Measurements from ENCODE around the gene ZNF136. TPM values are rescaled to one million over a fixed set of nuclear protein-coding genes. Genes with fewer than 3 reads are reported as not detected.

The ZNF136 gene
- total and polyA plus RNA-seq, 2 of the 13 experiments (the other 11 are each of a cell fraction or from before 2014, with no cell fraction given): 2.5 to 10.2 TPM

- peak; percentile 37; the same call in 1 of the 2 replicates for TF ChIP-seq FOSL2 (CRISPR knock-in tag; IDR thresholded peaks at IDR 0.05)
- TF ChIP-seq, protein P1, sequence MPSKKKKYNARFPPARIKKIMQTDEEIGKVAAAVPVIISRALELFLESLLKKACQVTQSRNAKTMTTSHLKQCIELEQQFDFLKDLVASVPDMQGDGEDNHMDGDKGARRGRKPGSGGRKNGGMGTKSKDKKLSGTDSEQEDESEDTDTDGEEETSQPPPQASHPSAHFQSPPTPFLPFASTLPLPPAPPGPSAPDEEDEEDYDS (CRISPR knock-in tag; IDR thresholded peaks at IDR 0.05): peak; percentile 80
- TF ChIP-seq, protein P2, sequence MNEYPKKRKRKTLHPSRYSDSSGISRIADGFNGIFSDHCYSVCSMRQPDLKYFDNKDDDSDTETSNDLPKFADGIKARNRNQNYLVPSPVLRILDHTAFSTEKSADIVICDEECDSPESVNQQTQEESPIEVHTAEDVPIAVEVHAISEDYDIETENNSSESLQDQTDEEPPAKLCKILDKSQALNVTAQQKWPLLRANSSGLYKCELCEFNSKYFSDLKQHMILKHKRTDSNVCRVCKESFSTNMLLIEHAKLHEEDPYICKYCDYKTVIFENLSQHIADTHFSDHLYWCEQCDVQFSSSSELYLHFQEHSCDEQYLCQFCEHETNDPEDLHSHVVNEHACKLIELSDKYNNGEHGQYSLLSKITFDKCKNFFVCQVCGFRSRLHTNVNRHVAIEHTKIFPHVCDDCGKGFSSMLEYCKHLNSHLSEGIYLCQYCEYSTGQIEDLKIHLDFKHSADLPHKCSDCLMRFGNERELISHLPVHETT (CRISPR knock-in tag; conservative IDR thresholded peaks at IDR 0.05): no peak
- peak; percentile 69 for TF ChIP-seq TBX2 (CRISPR knock-in tag; IDR thresholded peaks at IDR 0.05; ENCODE audit: borderline replicate concordance)
- peak; percentile 56; the same call in 1 of the 2 replicates for TF ChIP-seq MAX (IDR thresholded peaks at IDR 0.05)
- TF ChIP-seq, protein P3, sequence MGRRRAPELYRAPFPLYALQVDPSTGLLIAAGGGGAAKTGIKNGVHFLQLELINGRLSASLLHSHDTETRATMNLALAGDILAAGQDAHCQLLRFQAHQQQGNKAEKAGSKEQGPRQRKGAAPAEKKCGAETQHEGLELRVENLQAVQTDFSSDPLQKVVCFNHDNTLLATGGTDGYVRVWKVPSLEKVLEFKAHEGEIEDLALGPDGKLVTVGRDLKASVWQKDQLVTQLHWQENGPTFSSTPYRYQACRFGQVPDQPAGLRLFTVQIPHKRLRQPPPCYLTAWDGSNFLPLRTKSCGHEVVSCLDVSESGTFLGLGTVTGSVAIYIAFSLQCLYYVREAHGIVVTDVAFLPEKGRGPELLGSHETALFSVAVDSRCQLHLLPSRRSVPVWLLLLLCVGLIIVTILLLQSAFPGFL (CRISPR knock-in tag; IDR thresholded peaks at IDR 0.05): no peak
- TF ChIP-seq NONO (IDR thresholded peaks at IDR 0.05): no peak
- peak; percentile 73 for TF ChIP-seq NONO (CRISPR knock-in tag; conservative IDR thresholded peaks at IDR 0.05)
- TF ChIP-seq, protein P4, sequence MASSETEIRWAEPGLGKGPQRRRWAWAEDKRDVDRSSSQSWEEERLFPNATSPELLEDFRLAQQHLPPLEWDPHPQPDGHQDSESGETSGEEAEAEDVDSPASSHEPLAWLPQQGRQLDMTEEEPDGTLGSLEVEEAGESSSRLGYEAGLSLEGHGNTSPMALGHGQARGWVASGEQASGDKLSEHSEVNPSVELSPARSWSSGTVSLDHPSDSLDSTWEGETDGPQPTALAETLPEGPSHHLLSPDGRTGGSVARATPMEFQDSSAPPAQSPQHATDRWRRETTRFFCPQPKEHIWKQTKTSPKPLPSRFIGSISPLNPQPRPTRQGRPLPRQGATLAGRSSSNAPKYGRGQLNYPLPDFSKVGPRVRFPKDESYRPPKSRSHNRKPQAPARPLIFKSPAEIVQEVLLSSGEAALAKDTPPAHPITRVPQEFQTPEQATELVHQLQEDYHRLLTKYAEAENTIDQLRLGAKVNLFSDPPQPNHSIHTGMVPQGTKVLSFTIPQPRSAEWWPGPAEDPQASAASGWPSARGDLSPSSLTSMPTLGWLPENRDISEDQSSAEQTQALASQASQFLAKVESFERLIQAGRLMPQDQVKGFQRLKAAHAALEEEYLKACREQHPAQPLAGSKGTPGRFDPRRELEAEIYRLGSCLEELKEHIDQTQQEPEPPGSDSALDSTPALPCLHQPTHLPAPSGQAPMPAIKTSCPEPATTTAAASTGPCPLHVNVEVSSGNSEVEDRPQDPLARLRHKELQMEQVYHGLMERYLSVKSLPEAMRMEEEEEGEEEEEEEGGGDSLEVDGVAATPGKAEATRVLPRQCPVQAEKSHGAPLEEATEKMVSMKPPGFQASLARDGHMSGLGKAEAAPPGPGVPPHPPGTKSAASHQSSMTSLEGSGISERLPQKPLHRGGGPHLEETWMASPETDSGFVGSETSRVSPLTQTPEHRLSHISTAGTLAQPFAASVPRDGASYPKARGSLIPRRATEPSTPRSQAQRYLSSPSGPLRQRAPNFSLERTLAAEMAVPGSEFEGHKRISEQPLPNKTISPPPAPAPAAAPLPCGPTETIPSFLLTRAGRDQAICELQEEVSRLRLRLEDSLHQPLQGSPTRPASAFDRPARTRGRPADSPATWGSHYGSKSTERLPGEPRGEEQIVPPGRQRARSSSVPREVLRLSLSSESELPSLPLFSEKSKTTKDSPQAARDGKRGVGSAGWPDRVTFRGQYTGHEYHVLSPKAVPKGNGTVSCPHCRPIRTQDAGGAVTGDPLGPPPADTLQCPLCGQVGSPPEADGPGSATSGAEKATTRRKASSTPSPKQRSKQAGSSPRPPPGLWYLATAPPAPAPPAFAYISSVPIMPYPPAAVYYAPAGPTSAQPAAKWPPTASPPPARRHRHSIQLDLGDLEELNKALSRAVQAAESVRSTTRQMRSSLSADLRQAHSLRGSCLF (CRISPR knock-in tag; IDR thresholded peaks at IDR 0.05; ENCODE audit: borderline replicate concordance): no peak
- TF ChIP-seq ZNF747 (CRISPR knock-in tag; IDR thresholded peaks at IDR 0.05; ENCODE audit: borderline replicate concordance): 0 out of 2 replicates have a peak, but pooled peaks have one; percentile 32
- no peak; the same call in 1 of the 2 replicates for TF ChIP-seq KDM5A (IDR thresholded peaks at IDR 0.05; ENCODE audit: borderline replicate concordance, low read length)
- no peak for TF ChIP-seq ZNF256 (CRISPR knock-in tag; conservative IDR thresholded peaks at IDR 0.05)
- peak; percentile 54; the same call in 1 of the 2 replicates for TF ChIP-seq ZNF235 (CRISPR knock-in tag; IDR thresholded peaks at IDR 0.05; ENCODE audit: borderline replicate concordance)
- no peak; the same call in none of the 2 replicates for TF ChIP-seq HINFP (CRISPR knock-in tag; IDR thresholded peaks at IDR 0.05; ENCODE audit: low read depth)
- TF ChIP-seq SMAD9 (CRISPR knock-in tag; IDR thresholded peaks at IDR 0.05): peak; percentile 38; the same call in 1 of the 2 replicates
- no peak for TF ChIP-seq ZNF44 (CRISPR knock-in tag; IDR thresholded peaks at IDR 0.05)
Measured at GRCh38 chr19:12156223-12157058, 6.5 kb upstream of the ZNF136 start, which contains the start of gene ZNF625 (continued).

All from HepG2 (cell line).